Activated CD4-positive, alpha-beta T cell treated with anti-CD3 and anti-CD28 coated beads, Interleukin-2, amount 50 U/mL, for 48 hours (primary cell): Measurements from ENCODE around the gene TMSB4X.
"Not testable (repeated sequence)": the region's sequence is repeated elsewhere in the genome, so short reads cannot be mapped to it uniquely, and the experiment has no call there.

ENCODE experiments used
- DNase-seq, 2 experiments: peaks; one replicate each; pipeline ENCODE4 v3.0.0-alpha.2; 2020

The TMSB4X gene

GRCh38 chrX:12974796-12975669 lies at the start of gene TMSB4X:
Gene TMSB4X (plus strand): TSS chrX:12975110.
- peak; percentile 79 to 84 for DNase-seq

GRCh38 chrX:12929701-12930100 lies 45.2 kb upstream of the TMSB4X start:
- no peak for DNase-seq

DNA sequence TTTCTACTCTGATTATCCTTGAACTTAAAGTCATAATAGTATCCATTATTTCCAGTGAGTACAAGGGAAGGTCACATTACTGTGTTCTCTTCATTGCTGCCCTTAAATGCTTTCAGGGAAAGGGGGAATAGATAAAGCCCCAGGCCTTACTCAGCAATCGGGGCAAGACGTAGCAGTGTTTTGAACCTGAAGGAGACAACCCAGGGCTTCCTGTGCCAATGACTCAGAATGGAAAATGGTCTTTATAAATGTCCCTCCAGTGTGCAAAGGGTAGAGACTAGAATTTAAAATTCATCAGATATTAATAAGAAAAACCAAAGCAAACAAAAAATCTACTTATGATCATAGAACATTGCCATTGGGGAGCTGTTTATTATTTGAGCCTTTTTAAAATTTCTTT lies 44.8 kb upstream of the TMSB4X start:
- DNase-seq, result no peak

- DNase-seq, result no peak
Measured at GRCh38 chrX:12932244-12932643, 42.7 kb upstream of the TMSB4X start.

- DNase-seq, result no peak
Measured at GRCh38 chrX:12934850-12935249, 40.1 kb upstream of the TMSB4X start.

GRCh38 chrX:12936947-12937346 lies 38.0 kb upstream of the TMSB4X start:
- no peak for DNase-seq

- not testable (repeated sequence) for DNase-seq
Measured at GRCh38 chrX:12940471-12940870, 34.4 kb upstream of the TMSB4X start.

DNA sequence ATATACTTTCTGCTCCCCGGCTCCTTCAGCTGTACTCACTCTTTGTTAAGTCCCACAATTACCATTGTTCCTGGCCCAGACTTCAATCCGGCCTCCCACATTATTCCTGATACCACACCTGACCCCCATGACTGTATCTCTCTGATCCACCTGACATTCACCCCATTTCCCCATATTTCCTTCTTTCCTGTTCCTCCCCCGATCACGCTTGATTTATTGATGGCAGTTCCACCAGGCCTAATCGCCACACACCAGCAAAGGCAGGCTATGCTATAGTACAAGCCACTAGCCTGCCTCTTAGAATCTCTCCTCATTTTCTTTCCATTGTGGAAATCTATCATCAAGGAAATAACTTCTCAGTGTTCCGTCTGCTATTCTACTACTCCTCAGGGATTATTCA lies 31.3 kb upstream of the TMSB4X start:
- not testable (repeated sequence) for DNase-seq

- not testable (repeated sequence) for DNase-seq
Measured at GRCh38 chrX:12944452-12944851, 30.5 kb upstream of the TMSB4X start.

DNA sequence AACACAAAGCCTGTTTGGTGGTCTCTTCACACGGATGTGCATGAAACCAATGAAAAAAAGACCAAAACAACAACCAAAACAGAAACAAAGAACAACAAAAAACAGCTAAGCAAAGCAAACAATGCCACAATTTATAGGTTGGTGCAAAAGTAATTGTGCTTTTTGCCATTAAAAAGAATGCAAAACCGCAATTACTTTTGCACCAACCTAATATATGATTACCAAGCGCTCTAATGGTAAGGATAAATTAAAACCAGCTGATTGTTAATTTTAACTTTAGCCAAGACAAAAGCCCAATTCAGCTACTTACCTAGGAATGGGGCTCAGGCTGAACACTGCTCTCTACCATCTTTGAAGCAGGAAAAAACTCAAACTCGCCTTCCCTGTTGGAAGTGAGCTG lies 29.4 kb upstream of the TMSB4X start:
- DNase-seq, result no peak

DNA sequence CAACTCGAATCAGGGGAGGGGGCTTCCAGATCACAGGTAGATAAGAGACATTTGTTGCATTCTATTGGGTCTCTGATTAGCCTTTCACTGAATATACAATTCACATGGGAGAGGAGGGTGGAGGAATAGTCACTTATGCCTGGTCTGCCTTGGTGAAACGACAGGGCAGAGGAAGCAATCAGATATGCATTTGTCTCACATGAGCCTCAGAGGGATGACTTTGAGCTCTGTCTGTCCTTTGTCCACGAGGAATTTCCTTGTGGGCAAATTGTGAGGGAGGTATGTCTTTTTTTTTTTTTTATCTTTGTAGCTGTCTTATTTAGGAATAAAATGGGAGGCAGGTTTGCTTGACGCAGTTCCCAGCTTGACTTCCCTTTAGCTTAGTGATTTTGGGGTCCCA lies 28.5 kb upstream of the TMSB4X start:
- no peak for DNase-seq

DNA sequence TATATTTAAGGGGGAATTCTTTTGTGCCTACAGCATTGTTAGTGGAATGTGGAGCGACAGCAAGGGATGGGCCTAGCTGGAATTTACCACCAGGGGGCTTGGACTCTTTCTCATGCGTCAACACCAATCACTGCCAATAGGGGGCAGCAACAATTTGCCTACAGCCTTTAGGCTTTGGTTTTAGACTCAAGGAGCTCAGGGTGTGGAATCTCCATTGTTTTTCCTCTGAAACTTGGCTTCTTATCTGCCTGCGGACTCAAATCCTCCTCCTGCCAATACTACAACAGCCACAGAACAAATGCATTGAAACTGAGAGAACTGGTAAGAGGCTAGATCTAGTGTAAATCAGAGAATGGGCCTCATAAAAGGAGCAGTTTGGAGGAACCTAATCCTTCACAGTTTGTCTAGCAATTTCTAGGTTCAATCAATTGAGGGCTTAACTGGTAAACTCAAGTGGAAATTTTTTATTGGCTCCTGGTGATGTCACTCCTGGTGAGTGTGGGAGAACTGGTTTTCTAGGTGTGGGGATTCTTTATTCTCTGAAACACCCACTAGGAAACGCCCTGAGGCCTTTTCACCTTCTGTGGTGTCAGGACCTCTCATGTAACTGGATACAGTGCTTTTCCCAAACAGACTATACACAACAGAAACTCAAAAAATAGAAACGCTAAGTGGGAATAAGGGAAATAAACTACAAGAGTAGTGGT lies 27.9 kb upstream of the TMSB4X start:
- peak; percentile 74 to 83 for DNase-seq

- DNase-seq, result no peak
Measured at GRCh38 chrX:12947545-12948235, 27.2 kb upstream of the TMSB4X start.

GRCh38 chrX:12948495-12948894 lies 26.4 kb upstream of the TMSB4X start:
- no peak for DNase-seq

DNA sequence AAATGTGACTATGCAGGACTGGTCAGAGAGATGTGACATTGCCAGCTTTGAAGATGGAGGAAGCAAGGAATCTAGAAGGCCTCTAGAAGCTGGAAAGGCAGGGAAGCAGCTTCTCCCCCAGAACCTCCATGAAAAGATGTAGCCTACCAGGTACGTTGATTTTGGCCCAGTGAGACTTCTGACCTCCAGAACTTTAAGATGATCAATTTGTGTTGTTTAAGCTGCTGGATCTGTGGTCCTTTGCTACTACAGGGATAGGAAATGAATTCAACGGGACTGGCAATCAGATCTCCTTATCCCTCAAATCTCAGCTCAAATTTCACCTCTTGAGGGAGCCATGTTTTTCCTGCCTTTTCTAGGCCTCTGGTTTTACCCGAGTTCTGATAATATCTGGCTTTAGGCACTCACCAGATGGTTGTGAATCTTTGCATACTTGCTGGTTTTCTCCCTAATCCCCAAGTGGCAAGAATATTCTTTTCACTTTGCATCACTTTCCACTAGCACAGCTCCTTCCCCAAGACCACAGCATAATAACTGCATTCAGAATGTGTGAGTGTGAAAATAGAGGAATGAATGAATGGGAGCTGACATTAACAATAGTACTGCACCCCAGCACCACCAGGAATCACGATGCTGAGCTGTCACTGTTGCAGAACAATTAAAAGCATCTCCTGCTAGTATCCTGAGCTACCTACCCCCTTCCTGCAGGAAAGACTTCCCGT lies 25.5 kb upstream of the TMSB4X start:
- peak in 1 of 2 experiments; percentile 27 for DNase-seq

DNA sequence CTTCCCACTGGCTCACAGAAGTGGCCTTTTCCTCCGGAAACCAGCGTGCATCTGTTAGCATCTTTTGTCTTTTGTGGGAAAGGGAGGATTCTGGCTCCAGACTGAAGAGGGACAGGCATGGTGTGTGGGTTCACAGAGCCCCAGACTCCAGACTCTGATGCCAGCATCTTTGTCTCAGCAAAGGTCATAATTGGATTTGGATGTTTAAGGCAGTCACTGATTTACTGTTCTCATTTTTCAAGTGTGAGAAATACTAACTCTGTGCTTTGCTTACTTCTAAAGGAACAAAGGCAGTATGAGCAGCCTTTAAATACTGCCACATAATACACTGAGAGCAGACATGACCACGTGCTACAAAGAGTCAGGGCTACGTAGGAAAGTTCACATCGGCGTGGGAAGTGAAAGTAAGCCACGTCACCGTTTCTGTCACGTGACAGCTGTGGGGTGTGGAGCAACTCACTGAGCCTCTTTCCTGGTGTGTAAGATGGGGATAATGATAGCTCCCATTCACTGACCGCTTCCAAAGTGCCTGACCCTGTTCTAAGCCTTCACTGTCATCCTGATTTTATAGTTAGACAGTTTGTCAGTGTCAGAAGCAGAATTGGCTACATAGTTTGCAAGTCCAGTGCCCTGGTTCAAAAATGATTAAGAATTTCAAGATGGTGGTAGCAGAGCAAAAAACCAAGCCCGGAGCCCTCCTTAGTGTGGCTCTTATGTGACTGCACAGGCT lies 24.8 kb upstream of the TMSB4X start:
- peak; percentile 87 to 92 for DNase-seq

GRCh38 chrX:12950851-12951594 lies 23.9 kb upstream of the TMSB4X start:
- DNase-seq, result peak; percentile 70 to 77

GRCh38 chrX:12951595-12951975 lies 23.3 kb upstream of the TMSB4X start:
- no peak for DNase-seq

GRCh38 chrX:12953420-12953819 lies 21.5 kb upstream of the TMSB4X start:
- no peak for DNase-seq

- DNase-seq, result peak in 1 of 2 experiments; percentile 8
Measured at GRCh38 chrX:12954376-12954775, 20.5 kb upstream of the TMSB4X start.

DNA sequence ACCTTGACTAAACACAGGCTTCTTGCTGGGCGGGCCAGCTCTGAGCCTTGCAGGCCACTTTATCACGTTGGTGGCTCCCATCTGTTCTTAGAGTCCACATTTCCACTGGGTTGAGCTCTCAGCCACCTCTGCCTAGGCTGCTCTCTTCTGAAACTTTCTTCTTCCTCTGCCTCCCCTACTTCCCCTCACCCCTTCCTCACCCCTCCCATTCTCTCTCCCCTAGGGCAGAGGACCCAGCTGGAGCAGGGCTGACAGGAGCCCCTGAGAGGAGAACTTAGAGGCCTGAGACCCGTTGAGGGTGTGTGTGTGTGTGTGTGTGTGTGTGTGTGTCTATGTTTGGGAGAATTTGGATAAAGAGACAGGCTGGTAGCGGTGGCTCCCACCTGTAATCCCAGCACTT lies 19.9 kb upstream of the TMSB4X start:
- peak in 1 of 2 experiments; percentile 22 for DNase-seq
